Gastrocnemius medialis (tissue), 4 donors: ENCODE measurements around the gene TTLL5. TPM values are rescaled to one million over a fixed set of nuclear protein-coding genes. Genes with fewer than 3 reads are reported as not detected.

Source experiments
- ATAC-seq, 2 donors: fragments of 150-250 bp; one replicate each; pipeline ENCODE4 v1.9.1; 2016
- DNase-seq, 2 donors: peaks; one replicate each; pipeline ENCODE4 v3.0.0-alpha.2; 2019
- H3K27ac ChIP-seq, 4 donors: fragments of 200-600 bp; sonication (generic); 1 replicate in 1 of 4; 2 replicates in 3 of 4; pipeline ENCODE4 v1.5.1; 2016 to 2018; ENCODE audit warnings: mild to moderate bottlenecking in 2 of 4, moderate library complexity in 1 of 4
- H3K27me3 ChIP-seq, 3 donors: fragments of 200-600 bp; sonication (generic) in 2 of 3; 1 replicate in 1 of 3; 2 replicates in 2 of 3; pipeline versions ENCODE4 v1.5.1 to v1.6.0; 2016 to 2019; ENCODE audit warnings: mild to moderate bottlenecking in 1 of 3, moderate library complexity in 1 of 3
- H3K36me3 ChIP-seq, 2 donors: fragments of 200-600 bp; sonication (generic) in 1 of 2; one replicate each; pipeline ENCODE4 v1.5.1; 2017 to 2018
- H3K4me1 ChIP-seq, 2 donors: fragments of 200-600 bp; sonication (generic) in 1 of 2; one replicate each; pipeline ENCODE4 v1.5.1; 2016 to 2017; ENCODE audit warnings: mild to moderate bottlenecking in 2 of 2
- H3K4me3 ChIP-seq, 4 donors: fragments of 200-600 bp; sonication (generic) in 3 of 4; 1 replicate in 1 of 4; 2 replicates in 3 of 4; pipeline ENCODE4 v1.5.1; 2016 to 2019; ENCODE audit warnings: mild to moderate bottlenecking in 2 of 4
- H3K9me3 ChIP-seq, 3 donors: fragments of 200-600 bp; sonication (generic) in 2 of 3; 1 replicate in 1 of 3; 2 replicates in 2 of 3; pipeline ENCODE4 v1.5.1; 2016 to 2019
- CTCF ChIP-seq, 5 experiments: fragments of 450-650 bp in 3 of 5; fragments of 200-600 bp in 2 of 5; sonication (generic) in 2 of 5; IDR thresholded peaks in 4 of 5; conservative IDR thresholded peaks in 1 of 5; 1 replicate in 4 of 5; 2 replicates in 1 of 5; pipeline ENCODE4 v1.5.1; 2016 to 2019; ENCODE audit warnings: antibody characterized with exemption in 5 of 5, mild to moderate bottlenecking in 3 of 5, moderate library complexity in 3 of 5
- POLR2A ChIP-seq, 2 donors: fragments of 450-650 bp; IDR thresholded peaks; one replicate each; pipeline ENCODE4 v1.6.1; 2017; ENCODE audit warnings: antibody characterized with exemption in 2 of 2, mild to moderate bottlenecking in 2 of 2, moderate library complexity in 2 of 2
- in situ Hi-C, 4 donors: fragments of 200-750 bp; cut with MboI; loops; one replicate each; pipeline versions ENCODE4 v1.15.0 to v1.8.0; 2017; ENCODE audit warnings: low sequenced_read_pairs in 4 of 4
- intact Hi-C: fragments of 100-400 bp; cut with DNase I; formaldehyde crosslinking; loops from one replicate; pipeline ENCODE4 v1.15.1; 2023; ENCODE audit warnings: low total_unique reads
- total RNA-seq, 4 donors: library from RNA; depleted of rRNA; stranded (reverse); fragments of >200 nt; gene quantifications; one replicate each; pipeline versions ENCODE4 v1.1.0 to v1.2.3, GENCODE V29; 2016

The TTLL5 gene
- total RNA-seq, 4 donors from 2014 or later: 9.1 to 36.0 (median 16.4) TPM

DNA sequence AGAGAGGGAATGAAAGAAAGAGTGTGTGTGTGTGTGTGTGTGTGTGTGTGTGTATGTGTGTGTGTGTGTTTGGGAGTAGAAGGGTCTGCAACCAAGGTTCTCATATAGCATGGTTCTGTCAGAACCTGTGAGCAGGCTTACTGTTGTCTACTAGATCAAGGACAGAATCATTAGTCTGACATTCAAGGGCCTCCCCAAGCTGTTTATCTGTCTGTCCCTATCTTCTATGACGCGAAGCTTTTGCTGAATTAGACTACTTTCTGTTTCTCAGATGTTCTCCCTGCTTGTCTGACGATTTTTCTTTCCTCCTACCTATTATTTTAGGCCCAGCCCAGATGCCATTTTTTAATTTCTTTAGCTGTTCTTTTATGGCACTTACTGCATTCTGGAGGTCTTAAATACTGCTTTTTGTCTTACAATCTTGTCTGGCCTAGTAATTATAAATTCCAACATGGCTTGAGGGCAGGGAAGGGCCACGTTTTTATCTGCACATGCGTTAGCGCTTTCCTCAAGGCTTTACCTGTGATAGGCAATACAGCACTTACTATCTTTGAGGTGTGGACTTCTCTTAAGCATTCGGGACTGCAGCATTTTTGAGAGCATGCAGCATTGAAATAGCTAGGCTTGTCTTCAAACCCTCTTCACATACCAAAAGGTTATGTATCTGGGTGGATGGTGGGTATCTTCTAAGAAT is 150.2 kb downstream of the TTLL5 start:
- no peak for TF ChIP-seq CTCF (IDR thresholded peaks at IDR 0.05 in 4 of 5, conservative IDR thresholded peaks at IDR 0.05 in 1 of 5)
- no peak for TF ChIP-seq POLR2A (IDR thresholded peaks at IDR 0.05)
- Histone ChIP-seq H3K4me3 (no peak overlapping the region), H3K9me3 (no peaks in the 10 kb centered on the region), H3K27me3 (no peaks in the 10 kb centered on the region), H3K36me3 (no peaks in the 10 kb centered on the region), H3K27ac (no peak overlapping the region), H3K4me1 (peaks cover 2 to 4% of the 10 kb centered on the region in 2 donors)
- ATAC-seq (no peak), DNase-seq (no peak)
- in situ Hi-C loops (no loop called here), intact Hi-C loops (no loop called here)

DNA sequence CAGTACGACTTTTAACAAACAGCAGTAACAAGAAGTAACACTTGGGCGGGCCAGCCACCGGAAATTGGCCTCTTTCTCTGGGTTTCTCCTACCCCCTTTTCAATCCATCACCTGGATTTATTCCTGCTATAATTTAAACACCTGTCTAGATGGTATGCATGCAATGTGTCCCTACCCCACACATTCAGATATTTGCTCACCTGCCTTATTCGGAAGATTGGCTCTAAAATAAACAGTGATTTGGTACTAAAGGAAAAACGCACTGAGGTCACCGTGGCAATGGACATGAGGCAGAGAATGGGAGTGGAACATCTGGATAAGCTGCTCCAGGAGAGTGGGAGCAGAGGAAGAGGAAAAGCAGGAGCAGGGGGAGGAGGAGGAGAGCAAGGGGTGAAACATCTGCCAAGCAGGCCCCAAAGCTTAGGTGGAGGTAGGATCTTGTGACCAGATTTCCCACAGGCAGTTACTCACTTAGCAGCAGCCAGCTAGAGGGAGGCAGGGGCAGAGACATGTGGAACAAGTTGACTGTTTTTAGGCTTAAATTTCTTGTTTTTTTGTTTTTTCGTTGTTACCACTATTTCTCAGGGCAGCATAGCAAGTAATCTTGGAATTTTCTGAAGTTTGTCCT is 150.9 kb downstream of the TTLL5 start:
- no peak for TF ChIP-seq CTCF (IDR thresholded peaks at IDR 0.05 in 4 of 5, conservative IDR thresholded peaks at IDR 0.05 in 1 of 5)
- TF ChIP-seq POLR2A (IDR thresholded peaks at IDR 0.05): no peak
- Histone ChIP-seq H3K27ac (no peak overlapping the region), H3K4me1 (no peaks in the 10 kb centered on the region), H3K9me3 (no peaks in the 10 kb centered on the region), H3K27me3 (no peaks in the 10 kb centered on the region), H3K4me3 (no peak overlapping the region), H3K36me3 (no peaks in the 10 kb centered on the region)
- intact Hi-C loops (no loop called here), in situ Hi-C loops (no loop called here)
- DNase-seq (no peak), ATAC-seq (no peak)

GRCh38 chr14:75812622-75813021 is 151.6 kb downstream of the TTLL5 start:
- TF ChIP-seq CTCF (IDR thresholded peaks at IDR 0.05 in 4 of 5, conservative IDR thresholded peaks at IDR 0.05 in 1 of 5) (no peak), POLR2A (IDR thresholded peaks at IDR 0.05) (no peak)
- Histone ChIP-seq H3K36me3 (no peaks in the 10 kb centered on the region), H3K27me3 (no peaks in the 10 kb centered on the region), H3K27ac (no peak overlapping the region), H3K4me3 (no peak overlapping the region), H3K9me3 (no peaks in the 10 kb centered on the region), H3K4me1 (no peaks in the 10 kb centered on the region)
- DNase-seq (no peak), ATAC-seq (no peak)
- in situ Hi-C loops (no loop called here), intact Hi-C loops (no loop called here)

GRCh38 chr14:75820761-75821160 is 159.7 kb downstream of the TTLL5 start:
- Histone ChIP-seq H3K4me1 (peaks cover 22 to 38% of the 10 kb centered on the region in 2 donors), H3K4me3 (no peak overlapping the region), H3K27me3 (no peaks in the 10 kb centered on the region), H3K36me3 (no peaks in the 10 kb centered on the region), H3K9me3 (no peaks in the 10 kb centered on the region), H3K27ac (no peak overlapping the region)
- intact Hi-C loops: no loop called here
- DNase-seq (no peak), ATAC-seq (no peak)
- no peak for TF ChIP-seq POLR2A (IDR thresholded peaks at IDR 0.05)
- TF ChIP-seq CTCF (IDR thresholded peaks at IDR 0.05 in 4 of 5, conservative IDR thresholded peaks at IDR 0.05 in 1 of 5): no peak
- in situ Hi-C loops: no loop called here
